ENCODE data around the gene C1orf198.

DNA sequence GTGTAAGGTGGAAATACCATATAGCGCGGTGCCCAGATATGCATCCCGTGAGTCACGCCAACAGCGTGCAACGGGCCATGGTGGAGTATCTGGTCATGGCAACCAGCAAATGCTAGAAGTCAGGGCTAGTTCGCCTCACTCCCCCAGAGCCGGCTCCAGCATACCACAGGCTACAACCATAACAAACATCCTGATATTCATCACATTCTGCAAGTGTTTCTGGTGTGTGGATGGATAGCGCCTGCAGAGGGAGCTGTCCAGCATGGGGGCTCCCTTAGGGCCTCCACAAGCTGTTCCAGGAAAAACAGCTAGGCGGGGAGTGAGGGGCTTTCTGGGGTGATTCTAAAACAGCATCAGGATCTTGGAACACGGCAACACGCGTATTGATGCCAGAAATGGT, 6.8 kb downstream of the C1orf198 start:
- TF ChIP-seq, protein P1, sequence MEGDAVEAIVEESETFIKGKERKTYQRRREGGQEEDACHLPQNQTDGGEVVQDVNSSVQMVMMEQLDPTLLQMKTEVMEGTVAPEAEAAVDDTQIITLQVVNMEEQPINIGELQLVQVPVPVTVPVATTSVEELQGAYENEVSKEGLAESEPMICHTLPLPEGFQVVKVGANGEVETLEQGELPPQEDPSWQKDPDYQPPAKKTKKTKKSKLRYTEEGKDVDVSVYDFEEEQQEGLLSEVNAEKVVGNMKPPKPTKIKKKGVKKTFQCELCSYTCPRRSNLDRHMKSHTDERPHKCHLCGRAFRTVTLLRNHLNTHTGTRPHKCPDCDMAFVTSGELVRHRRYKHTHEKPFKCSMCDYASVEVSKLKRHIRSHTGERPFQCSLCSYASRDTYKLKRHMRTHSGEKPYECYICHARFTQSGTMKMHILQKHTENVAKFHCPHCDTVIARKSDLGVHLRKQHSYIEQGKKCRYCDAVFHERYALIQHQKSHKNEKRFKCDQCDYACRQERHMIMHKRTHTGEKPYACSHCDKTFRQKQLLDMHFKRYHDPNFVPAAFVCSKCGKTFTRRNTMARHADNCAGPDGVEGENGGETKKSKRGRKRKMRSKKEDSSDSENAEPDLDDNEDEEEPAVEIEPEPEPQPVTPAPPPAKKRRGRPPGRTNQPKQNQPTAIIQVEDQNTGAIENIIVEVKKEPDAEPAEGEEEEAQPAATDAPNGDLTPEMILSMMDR (optimal IDR thresholded peaks at IDR 0.05 in 1 of 3, IDR thresholded peaks at IDR 0.05 in 1 of 3, conservative IDR thresholded peaks at IDR 0.05 in 1 of 3; ENCODE audit: extremely low read depth in 1 of 3, insufficient read depth in 2 of 3, low read length in 3 of 3), result no peak
- TF ChIP-seq EZH2 (IDR thresholded peaks at IDR 0.05; ENCODE audit: low read length), result no peak

Data from keratinocyte (primary cell).